Mesendoderm (in vitro differentiated cells): Measurements from ENCODE around the gene SLC35F1.
A peak's percentile ranks its signal among the peaks of the same experiment; 100 is the strongest.
"Not testable (repeated sequence)": the region's sequence is repeated elsewhere in the genome, so short reads cannot be mapped to it uniquely, and the experiment has no call there.

Experiments used
- DNase-seq: peaks from one replicate; pipeline ENCODE4 v3.0.0; 2013
- H2AK5ac ChIP-seq: 2 replicates; pipeline ENCODE4 v1.6.1; 2013; ENCODE audit warnings: low read length, inconsistent platforms
- H2BK120ac ChIP-seq: 2 replicates; pipeline ENCODE4 v1.6.1; 2013; ENCODE audit warnings: low read depth, mild to moderate bottlenecking, low read length, moderate library complexity, mixed read lengths
- H2BK15ac ChIP-seq: replicated peaks from 2 replicates; pipeline ENCODE4 v1.6.1; 2013; ENCODE audit warnings: low read depth, mild to moderate bottlenecking, moderate library complexity
- H2BK5ac ChIP-seq: 2 replicates; pipeline ENCODE4 v1.6.1; 2013; ENCODE audit warnings: low read length, inconsistent platforms
- H3K18ac ChIP-seq: 2 replicates; pipeline ENCODE4 v1.6.1; 2013; ENCODE audit warnings: mild to moderate bottlenecking, low read length, mixed read lengths
- H3K23ac ChIP-seq: one replicate; pipeline ENCODE4 v1.6.1; 2013; ENCODE audit warnings: low read length
- H3K27ac ChIP-seq: 2 replicates; pipeline ENCODE4 v1.5.1; 2013; ENCODE audit warnings: low read depth, mild to moderate bottlenecking, inconsistent platforms, low read length, moderate library complexity
- H3K27me3 ChIP-seq: 2 replicates; pipeline ENCODE4 v1.6.1; 2013; ENCODE audit warnings: low read length, control low read depth, mild to moderate bottlenecking, inconsistent platforms; ENCODE audit not compliant: insufficient read depth, poor library complexity
- H3K36me3 ChIP-seq: 2 replicates; pipeline ENCODE4 v1.6.1; 2013; ENCODE audit warnings: low read length, inconsistent platforms; ENCODE audit not compliant: control insufficient read depth, insufficient read depth
- H3K4ac ChIP-seq: one replicate; pipeline ENCODE4 v1.6.1; 2013; ENCODE audit warnings: low read depth, mild to moderate bottlenecking, low read length, moderate library complexity
- H3K4me1 ChIP-seq: 2 replicates; pipeline ENCODE4 v1.6.1; 2013; ENCODE audit warnings: low read depth, low read length, inconsistent platforms; ENCODE audit not compliant: control insufficient read depth
- H3K4me2 ChIP-seq: 2 replicates; pipeline ENCODE4 v1.6.1; 2013; ENCODE audit warnings: low read length
- H3K4me3 ChIP-seq: 2 replicates; pipeline ENCODE4 v1.5.1; 2013; ENCODE audit warnings: mild to moderate bottlenecking, low read length
- H3K56ac ChIP-seq: one replicate; pipeline ENCODE4 v1.6.1; 2013; ENCODE audit warnings: low read length
- H3K79me1 ChIP-seq: 2 replicates; pipeline ENCODE4 v1.6.1; 2013; ENCODE audit warnings: low read length, inconsistent platforms
- H3K79me2 ChIP-seq: 2 replicates; pipeline ENCODE4 v1.6.1; 2013; ENCODE audit warnings: mild to moderate bottlenecking, low read length; ENCODE audit not compliant: control insufficient read depth, insufficient read depth
- H3K9ac ChIP-seq: 2 replicates; pipeline ENCODE4 v1.6.1; 2013; ENCODE audit warnings: low read length, inconsistent platforms
- H4K5ac ChIP-seq: one replicate; pipeline ENCODE4 v1.6.1; 2013; ENCODE audit warnings: low read length
- H4K8ac ChIP-seq: one replicate; pipeline ENCODE4 v1.6.1; 2013; ENCODE audit warnings: low read depth, mild to moderate bottlenecking, control low read depth, low read length, moderate library complexity
- WGBS: extraction: QIAGEN DNeasy Blood & Tissue Kit; methylation state at CpG from one replicate; pipeline ENCODE4 v1.1.7; 2013; ENCODE audit warnings: low lambda C conversion rate, missing lambda C conversion rate; ENCODE audit not compliant: insufficient coverage; ENCODE audit errors: extremely low coverage; 5-methylcytosine and 5-hydroxymethylcytosine counted together

Gene SLC35F1

GRCh38 chr6:118012944-118013343, 105.9 kb downstream of the SLC35F1 start:
- H3K4me1 ChIP-seq: no peaks in the 10 kb centered on the region
- H2AK5ac ChIP-seq: no peak overlapping the region
- no peak overlapping the region for H3K27ac ChIP-seq
- no peak overlapping the region for H2BK120ac ChIP-seq
- no peaks in the 10 kb centered on the region for H3K27me3 ChIP-seq
- H2BK15ac ChIP-seq: no peak overlapping the region
- no peak overlapping the region for H3K4ac ChIP-seq
- H3K36me3 ChIP-seq: no peaks in the 10 kb centered on the region
- H3K23ac ChIP-seq: no peak overlapping the region
- no peak overlapping the region for H3K18ac ChIP-seq
- no peak overlapping the region for H2BK5ac ChIP-seq
- WGBS: no CpG with 5 or more reads among the region's 5 CpGs
- H3K4me3 ChIP-seq: no peak overlapping the region
- no peak overlapping the region for H4K5ac ChIP-seq
- DNase-seq: no peak
- no peaks in the 10 kb centered on the region for H3K79me2 ChIP-seq
- H3K79me1 ChIP-seq: no peaks in the 10 kb centered on the region
- H3K56ac ChIP-seq: no peak overlapping the region
- H4K8ac ChIP-seq: no peak overlapping the region
- no peak overlapping the region for H3K4me2 ChIP-seq
- no peak overlapping the region for H3K9ac ChIP-seq

GRCh38 chr6:118016532-118016931, 109.5 kb downstream of the SLC35F1 start:
- WGBS: no CpG with 5 or more reads among the region's 2 CpGs
- no peak overlapping the region for H3K23ac ChIP-seq
- H3K27ac ChIP-seq: no peak overlapping the region
- no peak overlapping the region for H2AK5ac ChIP-seq
- H4K8ac ChIP-seq: no peak overlapping the region
- H3K56ac ChIP-seq: no peak overlapping the region
- no peak overlapping the region for H3K18ac ChIP-seq
- H3K4me2 ChIP-seq: no peak overlapping the region
- H3K4me3 ChIP-seq: no peak overlapping the region
- no peaks in the 10 kb centered on the region for H3K4me1 ChIP-seq
- DNase-seq: no peak
- no peaks in the 10 kb centered on the region for H3K36me3 ChIP-seq
- no peaks in the 10 kb centered on the region for H3K79me2 ChIP-seq
- H4K5ac ChIP-seq: no peak overlapping the region
- no peaks in the 10 kb centered on the region for H3K79me1 ChIP-seq
- no peak overlapping the region for H3K9ac ChIP-seq
- no peak overlapping the region for H2BK15ac ChIP-seq
- no peaks in the 10 kb centered on the region for H3K27me3 ChIP-seq
- no peak overlapping the region for H3K4ac ChIP-seq
- no peak overlapping the region for H2BK120ac ChIP-seq
- no peak overlapping the region for H2BK5ac ChIP-seq

- Histone ChIP-seq H3K79me1 (no peaks in the 10 kb centered on the region), H2AK5ac (no peak overlapping the region), H4K5ac (no peak overlapping the region), H3K79me2 (no peaks in the 10 kb centered on the region), H2BK15ac (no peak overlapping the region), H3K18ac (no peak overlapping the region), H3K9ac (no peak overlapping the region), H3K36me3 (no peaks in the 10 kb centered on the region), H3K4ac (no peak overlapping the region), H3K4me2 (no peak overlapping the region), H3K27me3 (no peaks in the 10 kb centered on the region), H3K27ac (no peak overlapping the region), H2BK120ac (no peak overlapping the region), H3K4me1 (no peaks in the 10 kb centered on the region), H3K4me3 (no peak overlapping the region), H3K56ac (no peak overlapping the region), H4K8ac (no peak overlapping the region), H3K23ac (no peak overlapping the region), H2BK5ac (no peak overlapping the region)
- no peak for DNase-seq
- WGBS: no CpG with 5 or more reads among the region's 2 CpGs
Measured at GRCh38 chr6:118017301-118017848, 110.3 kb downstream of the SLC35F1 start.

GRCh38 chr6:118023771-118024170, 116.7 kb downstream of the SLC35F1 start:
- H3K56ac ChIP-seq: no peak overlapping the region

GRCh38 chr6:118029967-118030366, 122.9 kb downstream of the SLC35F1 start:
- H2BK120ac ChIP-seq: no peak overlapping the region
- no peak overlapping the region for H2BK15ac ChIP-seq
- no peak overlapping the region for H2AK5ac ChIP-seq
- H3K27ac ChIP-seq: no peak overlapping the region
- no peak overlapping the region for H3K9ac ChIP-seq
- H3K23ac ChIP-seq: no peak overlapping the region
- H3K36me3 ChIP-seq: no peaks in the 10 kb centered on the region
- no CpG with 5 or more reads among the region's 4 CpGs for WGBS
- H3K4me1 ChIP-seq: no peaks in the 10 kb centered on the region
- no peak overlapping the region for H4K5ac ChIP-seq
- no peak overlapping the region for H4K8ac ChIP-seq
- H3K4ac ChIP-seq: no peak overlapping the region
- peak; percentile 36 for DNase-seq
- no peak overlapping the region for H3K4me3 ChIP-seq
- H3K4me2 ChIP-seq: no peak overlapping the region
- H3K79me1 ChIP-seq: no peaks in the 10 kb centered on the region
- no peaks in the 10 kb centered on the region for H3K79me2 ChIP-seq
- no peak overlapping the region for H2BK5ac ChIP-seq
- no peak overlapping the region for H3K56ac ChIP-seq
- no peaks in the 10 kb centered on the region for H3K27me3 ChIP-seq
- H3K18ac ChIP-seq: no peak overlapping the region

More at GRCh38 chr6:118023771-118024170, 116.7 kb downstream of the SLC35F1 start:
- Histone ChIP-seq H3K23ac (no peak overlapping the region), H3K27ac (no peak overlapping the region), H4K5ac (no peak overlapping the region), H2BK5ac (no peak overlapping the region), H3K36me3 (no peaks in the 10 kb centered on the region), H3K4me1 (no peaks in the 10 kb centered on the region), H3K27me3 (no peaks in the 10 kb centered on the region), H2AK5ac (no peak overlapping the region), H3K79me1 (no peaks in the 10 kb centered on the region), H3K4me2 (no peak overlapping the region), H2BK15ac (no peak overlapping the region), H3K4ac (no peak overlapping the region), H3K79me2 (no peaks in the 10 kb centered on the region), H2BK120ac (no peak overlapping the region), H3K18ac (no peak overlapping the region), H3K9ac (no peak overlapping the region), H4K8ac (no peak overlapping the region), H3K4me3 (no peak overlapping the region)
- WGBS: no CpG with 5 or more reads among the region's 3 CpGs
- DNase-seq: no peak

GRCh38 chr6:118037479-118037878, 130.4 kb downstream of the SLC35F1 start:
- H2BK5ac ChIP-seq, H4K5ac ChIP-seq, H3K9ac ChIP-seq, H3K23ac ChIP-seq, H3K56ac ChIP-seq, H3K36me3 ChIP-seq, H3K18ac ChIP-seq, H3K4me3 ChIP-seq, DNase-seq, H4K8ac ChIP-seq, H3K4ac ChIP-seq, H3K4me2 ChIP-seq, H2BK120ac ChIP-seq, H2AK5ac ChIP-seq, H2BK15ac ChIP-seq, H3K4me1 ChIP-seq, H3K79me1 ChIP-seq, H3K79me2 ChIP-seq, H3K27me3 ChIP-seq, H3K27ac ChIP-seq: not testable (repeated sequence)
- WGBS: no CpG with 5 or more reads among the region's 3 CpGs
